SKM-1 (cell line): Measurements from ENCODE around the gene FXYD2.

Experiments used
- DNase-seq: peaks from one replicate; lab custom pipeline; 2025; ENCODE audit not compliant: unreplicated experiment; lab: John Stamatoyannopoulos, UW

Gene FXYD2

DNA sequence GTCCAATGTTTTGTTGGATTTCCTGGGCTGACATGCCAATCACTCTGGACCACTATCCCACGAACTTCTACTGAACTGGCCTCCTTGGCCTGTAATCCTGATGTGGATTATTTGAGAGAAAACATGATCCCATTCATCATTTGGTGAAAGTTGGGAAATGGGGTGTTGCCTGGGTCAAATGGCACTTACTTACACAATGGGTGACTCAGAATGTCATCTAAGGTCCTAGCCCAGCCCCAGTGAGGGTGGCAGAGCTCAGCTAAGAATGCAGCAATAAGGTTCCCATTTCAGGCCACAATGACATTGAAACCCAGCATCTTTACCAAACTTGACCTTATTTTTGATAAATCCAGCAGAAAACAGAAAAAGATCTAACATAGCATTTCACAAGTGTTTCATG is 19.5 kb downstream of the FXYD2 start:
- DNase-seq: peak; percentile 6

DNA sequence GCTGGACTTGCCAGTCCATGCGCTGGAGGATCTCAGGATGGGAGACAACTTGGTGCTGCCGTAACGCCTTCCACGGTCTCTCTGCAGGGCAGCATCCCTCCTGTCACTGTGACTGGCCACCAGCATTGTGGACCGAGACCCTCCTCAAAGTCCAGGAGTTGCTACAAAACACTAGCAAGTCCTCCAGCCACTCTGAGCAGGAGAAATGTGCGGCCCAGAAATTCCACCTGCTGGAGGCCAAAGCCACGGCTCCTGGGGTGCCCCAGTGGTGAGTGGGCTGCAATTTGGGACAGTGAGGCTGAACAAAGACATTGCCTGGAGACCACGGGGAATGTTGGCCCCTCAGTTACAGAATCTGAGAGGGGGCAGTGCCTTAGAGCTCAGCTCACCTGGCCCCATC is 20.6 kb downstream of the FXYD2 start:
- no peak for DNase-seq

DNA sequence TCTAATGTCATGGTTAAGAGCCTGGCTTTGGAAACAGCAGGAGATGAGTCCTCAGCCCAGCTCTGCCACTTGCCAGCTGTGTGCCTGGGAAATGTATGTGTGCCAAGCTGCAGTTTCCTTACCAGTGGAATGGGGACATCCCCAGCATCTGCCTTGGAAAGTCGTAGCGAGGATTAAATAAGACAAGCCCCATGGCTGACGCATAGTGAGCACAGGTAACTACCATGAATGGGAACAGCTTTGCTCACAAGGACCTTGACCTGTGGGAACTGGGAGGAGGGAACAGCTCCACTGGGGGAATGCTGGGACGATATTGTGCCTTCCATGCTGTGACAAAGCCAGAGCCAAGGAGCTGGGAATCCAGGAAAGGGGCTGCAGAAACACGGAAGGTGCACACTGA is 24.9 kb downstream of the FXYD2 start:
- no peak for DNase-seq

DNA sequence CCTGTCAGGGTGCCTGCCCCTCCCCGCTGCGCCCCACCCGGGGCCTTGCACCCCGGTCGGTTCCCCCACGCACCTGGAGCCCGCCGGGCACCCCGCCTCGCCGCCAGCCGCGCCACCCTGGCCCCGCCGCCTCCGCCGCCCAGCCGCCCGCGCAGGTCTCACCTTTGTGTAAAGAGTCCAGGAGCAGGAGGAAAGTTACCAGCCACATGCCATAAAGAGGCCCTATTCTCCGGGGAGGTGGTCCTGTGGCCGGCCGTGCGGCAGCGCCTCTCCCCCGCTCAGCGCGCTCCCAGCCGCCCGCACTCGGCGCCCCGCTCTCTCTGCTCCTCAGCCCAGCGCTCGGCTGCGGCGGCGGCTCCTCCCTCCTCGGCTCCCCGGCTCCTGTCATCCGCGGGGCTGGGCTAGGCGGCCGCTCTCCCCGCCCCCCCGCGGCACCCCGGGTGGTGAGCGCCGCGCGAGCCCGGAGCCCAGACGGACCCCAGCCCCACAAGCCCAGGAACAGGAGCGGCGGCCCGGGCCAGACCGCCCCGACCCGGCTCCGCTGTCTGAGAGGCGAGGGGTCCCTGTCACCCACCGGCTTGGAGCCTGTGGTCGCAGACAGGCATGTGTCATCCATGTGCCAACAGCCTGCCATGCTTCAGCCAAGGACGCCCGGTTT is 27.5 kb downstream of the FXYD2 start, which contains the start of gene DSCAML1:
Gene DSCAML1 (minus strand): TSS at position 345 of the 658 bp plus-strand sequence. CDS start 137 bp downstream, at position 208.
- no peak for DNase-seq

DNA sequence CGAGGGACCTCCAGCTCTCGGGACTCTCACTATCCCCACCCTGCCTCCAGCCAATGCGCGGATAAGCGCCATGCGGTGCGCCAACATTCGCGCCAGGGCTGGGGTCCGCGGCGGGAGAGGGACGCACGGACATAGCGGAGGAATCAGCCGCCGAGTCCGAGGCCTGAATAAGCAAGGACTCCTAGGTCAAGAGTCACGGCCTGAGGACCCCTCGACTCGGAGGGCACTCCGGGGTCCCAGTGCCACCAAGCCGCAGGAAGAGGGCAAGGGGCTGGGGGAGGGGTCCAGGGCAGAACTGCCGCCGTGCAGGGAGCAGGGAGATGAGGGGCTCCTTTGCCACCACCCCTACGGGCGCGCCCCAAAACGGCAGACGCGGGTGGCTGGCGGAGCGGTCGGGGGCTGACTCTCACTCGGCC is 28.1 kb downstream of the FXYD2 start:
- no peak for DNase-seq

DNA sequence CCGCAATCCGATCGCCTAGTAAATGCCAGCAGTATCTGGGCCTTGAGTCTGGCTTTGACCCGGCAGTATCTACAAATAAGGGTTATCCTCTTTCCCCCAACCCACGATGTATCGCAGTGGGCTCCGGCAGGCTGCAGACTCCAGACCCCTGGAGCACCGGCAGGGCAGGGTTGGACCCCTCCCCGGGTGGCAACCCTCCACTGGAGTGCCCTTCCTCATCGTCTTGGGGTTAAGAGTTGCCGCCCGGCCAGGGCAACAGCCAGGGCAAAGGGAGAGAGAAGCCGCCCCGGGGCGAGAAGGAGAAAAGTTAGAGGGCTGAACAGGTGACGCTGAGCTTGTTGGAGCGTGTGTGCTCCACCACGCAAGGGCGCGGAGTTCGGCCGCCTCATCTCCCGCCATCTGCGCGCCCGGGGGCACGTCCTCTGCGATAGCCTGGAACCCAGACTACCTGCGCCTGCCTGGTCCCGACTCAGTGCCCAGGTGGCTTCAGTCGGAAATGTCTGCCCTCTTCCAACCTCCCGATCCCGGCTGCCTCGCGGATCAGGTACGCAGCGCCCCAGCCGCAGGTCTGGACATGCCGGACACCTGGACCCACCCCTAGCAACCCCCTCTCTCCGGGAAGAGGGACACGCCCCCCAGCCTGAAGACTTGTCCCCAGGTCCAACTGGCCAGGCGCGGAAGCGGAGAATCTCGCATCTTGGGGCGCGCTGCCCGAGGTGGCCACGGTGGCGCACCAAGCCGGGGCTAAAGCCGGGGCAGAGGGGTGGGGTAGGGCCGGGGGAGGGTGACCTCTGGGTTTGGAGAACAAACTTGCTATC is 28.7 kb downstream of the FXYD2 start:
- DNase-seq: no peak

DNA sequence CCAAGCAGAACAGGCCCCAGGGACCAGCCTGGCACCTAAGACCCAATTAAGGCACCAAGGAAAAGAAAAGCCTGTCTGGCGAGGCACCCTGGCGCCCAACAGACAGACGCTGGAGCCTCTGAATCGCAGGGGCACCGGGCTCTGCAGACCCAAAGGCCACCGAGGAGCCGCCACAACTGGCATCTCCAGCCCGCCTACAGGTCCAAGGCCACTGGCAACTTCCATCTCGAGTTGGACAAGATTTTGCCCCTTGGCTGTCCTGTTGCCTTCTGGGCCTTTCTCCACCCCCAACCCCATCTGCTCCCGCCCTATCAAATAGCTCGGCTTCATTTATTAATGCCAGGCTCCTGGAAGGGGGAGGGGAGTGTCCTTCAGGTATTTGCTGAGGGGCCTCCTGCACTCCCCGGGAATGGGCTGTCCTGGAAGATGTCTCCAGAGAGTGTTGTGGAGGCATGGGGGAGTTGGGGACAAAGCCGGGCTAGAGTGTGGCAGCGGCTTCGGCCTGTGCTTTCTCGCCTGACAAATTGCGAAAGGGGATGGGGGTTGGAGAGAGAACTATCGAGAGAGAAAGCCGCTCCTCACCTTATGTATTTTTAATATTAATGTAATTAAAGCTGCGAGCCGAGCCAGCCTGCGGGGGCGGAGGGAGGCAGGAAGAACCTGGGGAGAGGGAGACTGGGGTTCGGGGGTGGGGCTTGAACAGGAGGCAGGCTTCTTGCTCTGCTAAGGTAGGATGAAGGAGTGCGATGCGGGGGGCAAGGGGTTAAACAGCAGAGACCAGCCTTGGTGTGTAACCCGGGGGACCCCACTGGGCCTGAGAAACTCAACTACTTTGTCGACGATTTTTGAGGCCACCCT is 29.5 kb downstream of the FXYD2 start:
- no peak for DNase-seq

DNA sequence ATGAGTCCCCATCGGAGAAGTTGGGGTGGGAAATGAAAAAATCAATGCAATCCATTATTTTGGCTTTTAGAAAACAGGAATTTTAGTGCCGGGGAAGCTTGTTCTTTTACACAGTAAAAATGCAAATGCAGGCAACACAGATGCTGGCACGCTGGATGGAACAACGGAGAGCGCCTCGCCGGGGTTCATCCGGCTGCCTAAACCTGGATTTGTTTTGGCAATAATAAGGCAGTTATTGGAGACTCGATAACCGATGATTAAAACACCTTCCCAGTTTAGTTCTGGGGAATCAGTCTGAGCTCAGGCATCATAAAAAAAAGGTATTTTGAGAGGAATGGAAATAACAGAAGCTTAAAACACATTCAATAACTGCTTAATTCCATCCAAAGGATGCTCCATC is 30.4 kb downstream of the FXYD2 start:
- DNase-seq: no peak

DNA sequence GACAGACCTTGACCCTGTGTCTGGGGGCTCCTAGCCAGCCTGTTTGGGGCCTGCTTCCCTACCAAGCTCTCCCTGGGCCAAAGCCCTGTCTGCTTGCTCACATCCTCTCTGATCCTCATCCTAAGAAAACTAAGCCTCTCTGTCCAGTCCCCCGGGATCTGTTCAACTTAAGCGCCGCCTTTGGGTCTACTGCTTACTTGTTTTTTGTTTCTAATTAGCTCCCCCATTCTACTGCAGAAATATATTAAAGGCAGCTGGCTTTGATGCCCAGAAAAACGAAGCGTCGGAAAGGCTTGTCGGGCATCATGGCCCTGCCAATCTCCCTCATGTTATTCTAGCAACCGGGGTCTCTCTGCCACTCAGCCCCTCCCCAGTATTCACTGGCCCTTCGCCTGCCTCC is 31.0 kb downstream of the FXYD2 start:
- no peak for DNase-seq

DNA sequence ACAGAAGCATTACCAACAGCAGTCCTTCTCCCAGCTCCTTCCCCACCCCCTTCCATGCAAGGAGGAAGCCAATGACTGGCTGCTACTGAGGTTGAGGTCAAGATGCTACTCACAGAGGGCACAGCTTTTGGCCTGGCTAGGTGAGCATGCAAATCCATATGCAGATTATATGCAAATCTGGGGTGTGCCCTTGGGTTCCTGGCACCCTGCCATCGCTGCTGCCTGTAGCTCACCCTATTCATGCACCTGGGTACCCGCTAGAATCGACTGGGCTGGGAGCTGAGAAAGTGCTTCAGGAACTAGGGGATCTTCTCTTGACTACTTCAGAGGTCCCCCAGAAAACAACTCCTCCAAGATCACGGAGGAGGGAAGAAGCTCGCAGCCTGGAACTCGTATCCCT is 31.6 kb downstream of the FXYD2 start:
- DNase-seq: no peak

DNA sequence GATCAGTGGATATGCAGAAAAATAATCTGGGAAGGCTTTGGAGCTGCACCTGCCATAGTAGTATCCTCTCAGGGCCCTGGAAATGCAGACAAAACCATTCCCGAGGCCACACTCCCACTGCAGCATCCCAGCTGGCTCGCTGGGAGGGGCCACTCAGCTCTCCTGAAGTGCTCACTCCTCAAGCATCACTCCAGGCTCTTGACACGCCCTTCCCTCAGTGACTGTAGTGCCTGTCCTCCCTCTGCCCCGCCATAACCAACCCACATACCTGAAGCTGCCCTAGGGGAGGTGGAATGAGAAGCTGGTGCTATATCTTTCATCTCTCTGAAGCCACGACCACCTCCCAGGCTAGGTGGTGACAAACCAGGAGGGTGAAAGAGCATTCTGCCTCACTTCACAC is 32.3 kb downstream of the FXYD2 start:
- DNase-seq: no peak

DNA sequence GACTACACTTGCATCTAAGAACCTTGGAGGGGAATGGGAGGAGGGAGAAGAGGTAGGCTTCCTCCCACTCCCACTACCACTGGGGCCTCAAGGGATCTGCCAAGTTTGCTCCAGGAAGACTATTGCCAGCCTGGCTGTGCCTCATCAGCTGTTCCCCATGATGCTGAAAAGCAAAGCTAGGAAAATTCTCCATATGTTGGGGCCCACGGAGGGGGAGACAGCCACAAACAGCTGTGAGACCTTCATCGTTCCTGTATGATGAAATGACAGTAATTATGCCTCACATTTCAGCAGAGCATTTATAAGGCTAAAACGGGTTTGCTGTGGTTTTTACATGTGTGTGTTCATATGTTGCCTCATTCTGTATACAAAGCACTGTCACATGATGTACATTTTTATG is 34.3 kb downstream of the FXYD2 start:
- no peak for DNase-seq

DNA sequence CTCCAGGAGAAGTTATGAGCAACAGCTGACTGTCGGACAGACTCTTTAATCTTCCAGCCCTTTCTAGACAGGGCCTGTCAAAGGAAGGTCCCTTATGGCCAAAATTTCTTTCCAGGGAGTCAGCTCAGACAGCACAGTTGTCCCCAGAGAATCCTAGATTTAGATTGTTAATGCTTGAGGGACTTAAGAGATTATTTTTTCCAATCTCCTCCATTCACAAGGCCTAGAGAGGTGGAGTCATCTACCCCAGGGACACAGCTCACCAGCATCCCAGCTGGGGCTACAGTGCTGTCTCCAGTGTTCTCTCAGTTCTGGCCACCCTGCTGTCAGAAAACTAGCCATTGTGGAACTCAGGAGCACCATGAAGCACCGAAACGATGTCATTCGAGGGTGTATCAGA is 35.3 kb downstream of the FXYD2 start:
- no peak for DNase-seq

DNA sequence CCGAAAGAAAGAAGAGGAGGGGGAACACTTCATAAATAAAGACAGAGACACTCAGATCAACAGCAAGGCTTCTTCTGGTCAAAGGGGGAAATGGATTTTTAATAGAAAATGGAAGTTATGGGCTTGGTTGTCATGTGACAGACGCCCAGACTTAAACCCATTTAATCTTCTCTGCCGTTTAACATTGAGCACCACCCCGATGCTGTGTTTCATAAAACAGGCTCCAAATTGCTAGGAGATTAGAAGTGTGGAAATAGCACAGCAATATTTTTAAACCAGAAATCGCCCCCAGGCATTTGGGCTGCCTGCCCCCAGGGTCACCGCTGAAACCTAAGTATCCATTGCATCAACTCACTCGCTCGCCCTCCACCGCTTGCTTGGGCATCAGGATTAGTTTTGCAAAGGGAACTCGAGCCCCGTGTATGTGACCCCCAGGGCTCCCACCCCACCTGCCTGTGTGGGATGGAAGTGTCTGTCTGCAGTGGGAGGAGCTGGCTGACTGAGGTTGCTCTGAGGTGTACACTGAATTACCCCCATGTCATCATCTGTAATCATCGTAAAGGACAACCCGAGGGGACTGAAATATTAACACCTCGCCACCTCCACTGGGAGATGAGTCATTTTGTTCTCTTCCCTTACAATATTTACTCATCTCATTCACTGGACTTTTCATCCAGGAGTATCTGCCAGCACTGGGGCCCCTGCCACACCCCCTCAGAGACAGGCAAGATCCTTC is 38.2 kb downstream of the FXYD2 start:
- no peak for DNase-seq

DNA sequence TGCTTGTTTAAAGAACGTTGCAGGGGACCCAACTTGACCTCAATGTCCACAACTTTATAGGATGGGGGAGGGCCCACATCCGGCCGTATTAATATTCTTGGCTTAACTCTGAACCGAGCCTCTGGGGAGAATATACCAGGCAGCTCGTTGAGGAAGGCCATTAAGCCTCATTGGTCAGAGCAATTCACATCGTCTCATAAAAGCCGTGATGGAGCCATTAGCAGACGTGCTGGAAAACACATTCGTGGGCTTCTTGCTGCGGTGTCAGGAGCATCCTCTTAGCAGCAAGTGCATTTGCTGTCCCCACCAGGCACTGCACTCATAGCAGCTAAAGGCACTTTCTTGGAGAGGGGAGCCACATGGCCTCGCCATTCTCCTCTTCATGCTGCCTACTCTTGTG is 42.4 kb downstream of the FXYD2 start:
- no peak for DNase-seq

DNA sequence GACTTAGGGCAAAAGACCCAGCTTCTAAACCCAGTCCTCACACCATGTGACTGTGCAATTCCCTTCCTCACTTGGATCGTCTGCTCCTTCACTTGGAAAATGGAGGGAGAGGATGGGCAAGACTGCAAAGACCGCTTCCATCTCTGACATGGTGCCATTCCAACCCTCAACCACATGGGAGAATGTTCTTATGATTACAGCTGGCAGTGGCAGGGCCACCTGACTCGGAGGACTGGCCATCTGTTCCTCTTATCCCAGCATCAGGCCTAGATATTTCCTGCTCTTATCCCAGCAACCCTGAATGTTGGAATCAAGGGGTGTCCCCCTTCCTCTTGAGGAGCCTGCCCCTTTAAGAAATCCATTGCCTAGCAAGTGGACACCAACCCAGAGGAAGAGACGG is 42.9 kb downstream of the FXYD2 start:
- DNase-seq: no peak

DNA sequence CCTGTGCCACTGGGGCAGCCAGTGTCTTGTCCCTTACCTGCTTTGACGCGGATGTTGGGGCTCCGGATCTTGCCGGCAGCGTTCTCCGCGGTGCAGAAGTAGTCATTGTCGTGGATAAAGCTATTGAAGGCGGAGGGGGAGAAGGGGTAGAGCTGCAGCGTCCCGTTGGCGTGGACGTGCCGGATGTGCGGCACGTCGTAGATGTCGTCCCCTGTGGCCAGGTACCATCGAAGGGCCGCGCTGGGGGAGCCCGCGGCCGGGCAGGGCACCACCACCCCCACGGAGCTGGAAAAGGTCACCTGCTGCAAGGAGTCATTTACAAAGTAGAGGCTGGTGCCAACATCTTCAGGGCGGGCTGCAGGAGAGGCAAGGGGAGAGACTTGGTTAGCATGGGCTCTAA is 44.1 kb downstream of the FXYD2 start:
- DNase-seq: no peak

DNA sequence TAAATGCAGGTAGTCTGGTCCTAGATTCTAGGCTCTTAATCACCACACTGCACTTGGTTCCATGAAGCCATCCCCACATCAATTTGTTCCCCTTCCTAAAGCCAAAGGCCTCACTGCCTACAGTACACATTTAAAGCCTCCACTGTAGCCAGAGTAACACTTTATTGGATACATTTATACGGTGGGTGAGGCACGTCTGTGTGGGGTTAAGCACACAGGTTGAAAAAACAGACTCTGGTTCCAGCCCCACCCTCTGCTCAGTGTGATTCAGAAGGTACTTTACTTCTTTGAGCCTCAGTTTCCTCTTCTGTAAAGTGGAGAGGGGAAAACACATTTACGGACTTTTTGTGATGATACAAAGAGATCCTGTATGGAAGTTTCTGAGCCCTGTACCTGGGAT is 50.0 kb downstream of the FXYD2 start:
- DNase-seq: no peak

DNA sequence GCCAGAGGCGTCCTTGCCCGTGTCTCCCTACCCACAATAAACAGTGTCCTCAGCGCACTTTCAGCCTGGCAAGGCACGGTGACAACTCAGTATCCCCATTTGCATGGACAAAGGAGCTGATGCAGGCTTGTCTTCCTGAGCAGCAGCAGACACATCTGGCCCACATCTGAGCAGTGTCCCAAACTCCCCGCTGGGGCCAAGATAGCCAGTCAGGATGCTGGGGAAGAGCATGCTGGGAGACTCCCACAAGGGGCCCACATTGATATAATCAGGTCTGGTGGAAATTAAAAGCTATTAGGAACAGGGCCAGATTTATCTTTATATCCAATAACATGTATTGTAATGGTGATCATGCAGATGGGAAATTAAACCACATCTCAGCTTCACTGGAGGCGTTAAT is 52.2 kb downstream of the FXYD2 start:
- no peak for DNase-seq

DNA sequence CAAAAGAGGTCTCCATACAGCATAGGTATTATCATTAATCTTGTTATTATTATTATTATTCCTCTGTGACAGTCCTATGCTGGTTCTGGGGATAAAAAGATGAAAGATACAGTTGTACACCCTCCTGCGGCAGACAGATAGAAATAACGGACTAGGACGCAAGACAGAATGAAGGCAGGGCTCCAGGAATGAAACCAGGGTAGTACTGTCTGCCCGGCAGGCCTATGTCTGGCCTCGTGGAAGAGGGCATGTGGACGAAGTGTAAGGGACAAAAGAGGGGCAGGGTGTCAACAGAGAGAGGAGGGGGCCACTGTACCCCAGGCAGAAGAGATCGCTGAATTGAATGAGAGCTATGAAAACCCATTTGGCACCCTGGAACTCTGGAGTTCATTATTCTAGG is 52.7 kb downstream of the FXYD2 start:
- DNase-seq: no peak

DNA sequence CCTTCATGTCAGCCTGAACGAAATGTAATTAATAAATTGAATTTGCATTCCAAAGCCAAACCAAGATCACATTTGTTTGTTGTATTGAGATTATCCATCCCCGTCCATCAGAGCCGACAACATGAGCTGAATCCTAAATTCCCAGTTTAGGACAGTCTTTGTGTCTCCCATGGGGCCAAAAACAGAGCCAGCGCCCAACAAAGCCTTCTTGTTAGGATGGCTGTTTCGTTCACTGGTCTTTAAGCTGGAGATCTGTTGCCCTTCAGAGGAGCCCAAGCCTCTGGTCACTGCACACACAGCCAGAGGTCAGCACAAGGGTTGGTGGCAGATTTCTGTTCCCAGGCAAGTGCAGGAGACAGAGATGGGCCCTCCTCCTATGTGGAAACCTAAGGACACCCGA is 53.3 kb downstream of the FXYD2 start:
- DNase-seq: no peak
